ENCODE measurements around the gene MUTYH.
"Not testable (repeated sequence)": the region's sequence is repeated elsewhere in the genome, so short reads cannot be mapped to it uniquely, and the experiment has no call there.

DNA sequence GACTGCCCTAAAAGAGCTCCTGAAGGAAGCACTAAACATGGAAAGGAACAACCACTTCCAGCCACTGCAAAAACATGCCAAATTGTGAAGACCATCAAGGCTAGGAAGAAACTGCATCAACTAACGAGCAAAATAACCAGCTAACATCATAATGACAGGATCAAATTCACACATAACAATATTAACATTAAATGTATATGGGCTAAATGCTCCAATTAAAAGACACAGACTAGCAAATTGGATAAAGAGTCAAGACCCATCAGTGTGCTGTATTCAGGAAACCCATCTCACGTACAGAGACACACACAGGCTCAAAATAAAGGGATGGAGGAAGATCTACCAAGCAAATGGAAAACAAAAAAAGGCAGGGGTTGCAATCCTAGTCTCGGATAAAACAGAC is 53.7 kb downstream of the MUTYH start:
- TF ChIP-seq, protein P1, sequence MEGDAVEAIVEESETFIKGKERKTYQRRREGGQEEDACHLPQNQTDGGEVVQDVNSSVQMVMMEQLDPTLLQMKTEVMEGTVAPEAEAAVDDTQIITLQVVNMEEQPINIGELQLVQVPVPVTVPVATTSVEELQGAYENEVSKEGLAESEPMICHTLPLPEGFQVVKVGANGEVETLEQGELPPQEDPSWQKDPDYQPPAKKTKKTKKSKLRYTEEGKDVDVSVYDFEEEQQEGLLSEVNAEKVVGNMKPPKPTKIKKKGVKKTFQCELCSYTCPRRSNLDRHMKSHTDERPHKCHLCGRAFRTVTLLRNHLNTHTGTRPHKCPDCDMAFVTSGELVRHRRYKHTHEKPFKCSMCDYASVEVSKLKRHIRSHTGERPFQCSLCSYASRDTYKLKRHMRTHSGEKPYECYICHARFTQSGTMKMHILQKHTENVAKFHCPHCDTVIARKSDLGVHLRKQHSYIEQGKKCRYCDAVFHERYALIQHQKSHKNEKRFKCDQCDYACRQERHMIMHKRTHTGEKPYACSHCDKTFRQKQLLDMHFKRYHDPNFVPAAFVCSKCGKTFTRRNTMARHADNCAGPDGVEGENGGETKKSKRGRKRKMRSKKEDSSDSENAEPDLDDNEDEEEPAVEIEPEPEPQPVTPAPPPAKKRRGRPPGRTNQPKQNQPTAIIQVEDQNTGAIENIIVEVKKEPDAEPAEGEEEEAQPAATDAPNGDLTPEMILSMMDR (IDR thresholded peaks at IDR 0.05): not testable (repeated sequence)
- TF ChIP-seq POLR2A (IDR thresholded peaks at IDR 0.05); POLR2AphosphoS5 (IDR thresholded peaks at IDR 0.05); EP300 (IDR thresholded peaks at IDR 0.05; ENCODE audit: low read depth): not testable (repeated sequence)

Data from transverse colon (tissue), 4 donors.